Testis (tissue), 3 donors: ENCODE results near the gene NPAS3. TPM values are rescaled to one million over a fixed set of nuclear protein-coding genes. Genes with fewer than 3 reads are reported as not detected.

Experiments used
- DNase-seq: peaks from one replicate; pipeline ENCODE4 v3.0.0-alpha.2; 2019
- H3K27ac ChIP-seq, 2 donors: fragments of 200-600 bp; sonication (generic); one replicate each; pipeline ENCODE4 v1.5.1; 2019
- H3K27me3 ChIP-seq: fragments of 200-600 bp; sonication (generic); one replicate; pipeline ENCODE4 v1.5.1; 2019
- H3K36me3 ChIP-seq: fragments of 200-600 bp; sonication (generic); one replicate; pipeline ENCODE4 v1.5.1; 2017; ENCODE audit warnings: low read depth; ENCODE audit errors: missing control alignments
- H3K4me1 ChIP-seq: fragments of 200-600 bp; sonication (generic); one replicate; pipeline ENCODE4 v1.5.1; 2019
- H3K4me3 ChIP-seq, 2 donors: fragments of 200-600 bp; sonication (generic); one replicate each; pipeline ENCODE4 v1.5.1; 2017 to 2019
- H3K9me3 ChIP-seq: fragments of 200-600 bp; sonication (generic); one replicate; pipeline ENCODE4 v1.5.1; 2017
- POLR2A ChIP-seq: fragments of 450-650 bp; IDR thresholded peaks from one replicate; pipeline ENCODE4 v1.6.1; 2017; ENCODE audit warnings: antibody characterized with exemption, mild to moderate bottlenecking, moderate library complexity
- WGBS, 2 donors: methylation state at CpG; one replicate each; pipeline ENCODE4 v1.1.5; 2018; 5-methylcytosine and 5-hydroxymethylcytosine counted together
- intact Hi-C: fragments of 100-400 bp; cut with DNase I; formaldehyde crosslinking; loops from one replicate; pipeline ENCODE4 v1.15.1; 2023; ENCODE audit warnings: low total_unique reads
- polyA plus RNA-seq: library from polyadenylated mRNA; stranded (reverse); fragments of 350-450 nt; fragmentation: Illumina TruSeq; extraction: RNeasy Lipid Tissue Mini Kit (QIAGEN cat#74804); gene quantifications from one replicate; pipeline ENCODE4 v1.2.3, GENCODE V29; 2014; ENCODE audit warnings: low read depth, low replicate concordance; ENCODE audit not compliant: insufficient read depth
- total RNA-seq, 2 donors: library from RNA; depleted of rRNA; stranded (reverse); fragments of >200 nt; gene quantifications; one replicate each; pipeline ENCODE4 v1.2.3, GENCODE V29; 2016
- TF ChIP-seq, protein P1 (sequence below), 3 experiments: fragments of 450-650 bp in 2 of 3; fragments of 200-600 bp in 1 of 3; sonication (generic) in 1 of 3; IDR thresholded peaks; one replicate each; pipeline ENCODE4 v1.5.1; 2016 to 2019; ENCODE audit warnings: antibody characterized with exemption in 3 of 3, mild to moderate bottlenecking in 2 of 3, moderate library complexity in 1 of 3

NPAS3 gene
- total and polyA plus RNA-seq, 3 donors from 2014 or later, result 1.1 to 3.7 (median 1.8) TPM

DNA sequence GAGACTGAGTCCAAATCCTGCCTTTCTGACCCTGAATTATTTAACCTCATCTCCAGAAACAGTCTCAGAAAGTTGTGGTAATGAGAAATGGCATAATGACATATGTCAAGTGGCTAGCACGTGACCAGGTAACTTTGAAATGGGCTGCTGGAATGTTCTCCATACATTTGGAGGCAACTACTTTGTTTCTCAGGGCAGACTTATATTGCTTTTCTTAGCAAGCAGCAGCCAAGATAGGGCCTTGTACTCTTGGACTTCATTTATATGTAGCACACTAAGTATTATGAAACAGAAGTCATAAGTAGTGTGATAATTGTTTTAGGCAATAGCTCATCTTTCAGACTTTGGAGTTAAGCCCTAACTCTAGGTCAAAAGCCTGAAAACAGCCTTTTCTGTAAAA is 494.7 kb downstream of the NPAS3 start:
- TF ChIP-seq, protein P1, sequence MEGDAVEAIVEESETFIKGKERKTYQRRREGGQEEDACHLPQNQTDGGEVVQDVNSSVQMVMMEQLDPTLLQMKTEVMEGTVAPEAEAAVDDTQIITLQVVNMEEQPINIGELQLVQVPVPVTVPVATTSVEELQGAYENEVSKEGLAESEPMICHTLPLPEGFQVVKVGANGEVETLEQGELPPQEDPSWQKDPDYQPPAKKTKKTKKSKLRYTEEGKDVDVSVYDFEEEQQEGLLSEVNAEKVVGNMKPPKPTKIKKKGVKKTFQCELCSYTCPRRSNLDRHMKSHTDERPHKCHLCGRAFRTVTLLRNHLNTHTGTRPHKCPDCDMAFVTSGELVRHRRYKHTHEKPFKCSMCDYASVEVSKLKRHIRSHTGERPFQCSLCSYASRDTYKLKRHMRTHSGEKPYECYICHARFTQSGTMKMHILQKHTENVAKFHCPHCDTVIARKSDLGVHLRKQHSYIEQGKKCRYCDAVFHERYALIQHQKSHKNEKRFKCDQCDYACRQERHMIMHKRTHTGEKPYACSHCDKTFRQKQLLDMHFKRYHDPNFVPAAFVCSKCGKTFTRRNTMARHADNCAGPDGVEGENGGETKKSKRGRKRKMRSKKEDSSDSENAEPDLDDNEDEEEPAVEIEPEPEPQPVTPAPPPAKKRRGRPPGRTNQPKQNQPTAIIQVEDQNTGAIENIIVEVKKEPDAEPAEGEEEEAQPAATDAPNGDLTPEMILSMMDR (IDR thresholded peaks at IDR 0.05), result no peak
- TF ChIP-seq POLR2A, result no peak
- Histone ChIP-seq H3K9me3 (no peaks in the 10 kb centered on the region), H3K27ac (no peak overlapping the region), H3K4me3 (no peak overlapping the region), H3K36me3 (no peaks in the 10 kb centered on the region), H3K27me3 (no peaks in the 10 kb centered on the region), H3K4me1 (no peaks in the 10 kb centered on the region)
- intact Hi-C loops, result no loop called here
- WGBS, 2 donors, result 87 to 97% methylated on average over 1 of the region's 1 CpG
- DNase-seq, result no peak

DNA sequence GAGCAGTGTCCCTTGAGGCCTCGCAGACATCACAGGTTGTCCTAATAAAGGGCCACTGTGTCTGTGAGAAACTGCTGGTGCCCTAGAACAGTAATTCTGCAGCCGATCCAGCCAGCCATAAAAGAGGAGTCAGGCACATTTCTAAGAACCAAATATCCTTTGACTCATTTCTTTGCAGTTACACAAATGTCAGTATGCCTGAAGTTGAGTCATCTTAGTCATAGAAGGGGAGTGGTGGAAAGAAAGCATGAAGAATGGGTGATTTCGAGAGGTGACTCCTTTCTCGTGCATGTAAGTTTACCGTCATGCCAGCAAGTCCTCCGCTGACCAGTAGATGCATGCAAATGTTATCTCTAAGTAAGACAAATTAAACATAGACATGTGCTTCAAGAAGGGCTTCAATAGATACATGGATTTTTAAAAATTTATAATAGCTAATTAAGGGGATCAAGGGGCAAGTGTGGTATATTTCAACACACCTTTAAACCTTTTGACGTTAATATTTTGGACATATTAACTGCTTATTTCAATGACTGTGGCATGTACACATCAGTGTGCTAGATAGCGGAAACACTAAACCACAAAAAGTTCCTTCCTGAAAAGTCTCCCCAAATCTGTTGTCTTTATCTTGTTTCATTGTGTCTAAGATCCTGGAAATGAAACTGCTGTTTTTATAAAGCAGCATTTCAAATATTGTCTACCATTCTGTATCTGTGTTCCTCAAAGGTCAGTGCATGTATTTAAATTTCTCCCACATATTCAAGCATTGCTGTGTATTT is 497.4 kb downstream of the NPAS3 start:
- H3K9me3 ChIP-seq, result no peaks in the 10 kb centered on the region
- no peak overlapping the region for H3K4me3 ChIP-seq
- H3K4me1 ChIP-seq, result no peaks in the 10 kb centered on the region
- DNase-seq, result no peak
- 92 to 96% methylated on average over 8 of the region's 8 CpGs for WGBS, 2 donors
- no peak overlapping the region for H3K27ac ChIP-seq
- no peaks in the 10 kb centered on the region for H3K27me3 ChIP-seq
- intact Hi-C loops, result no loop called here
- TF ChIP-seq, protein P1 (IDR thresholded peaks at IDR 0.05), result no peak
- no peak for TF ChIP-seq POLR2A
- no peaks in the 10 kb centered on the region for H3K36me3 ChIP-seq

DNA sequence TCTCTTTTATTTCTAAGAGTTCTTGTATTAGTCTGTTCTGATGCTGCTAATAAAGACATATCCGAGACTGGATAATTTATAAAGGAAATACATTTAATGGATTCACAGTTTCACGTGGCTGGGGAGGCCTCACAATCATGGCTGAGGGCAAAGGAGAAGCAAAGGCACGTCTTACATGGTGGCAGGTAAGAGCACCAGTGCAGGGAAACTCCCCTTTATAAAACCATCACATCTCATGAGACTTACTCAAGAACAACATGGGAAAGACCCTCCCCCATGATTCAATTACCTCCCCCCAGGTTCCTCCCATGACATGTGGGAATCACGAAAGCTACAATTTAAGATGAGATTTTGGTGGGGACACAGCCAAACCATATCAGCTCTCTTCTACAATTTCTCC is 503.0 kb downstream of the NPAS3 start:
- WGBS, 2 donors, result 81 to 95% methylated on average over 4 of the region's 4 CpGs
- no peak overlapping the region for H3K4me3 ChIP-seq
- H3K27ac ChIP-seq, result no peak overlapping the region
- H3K27me3 ChIP-seq, result no peaks in the 10 kb centered on the region
- TF ChIP-seq POLR2A, result no peak
- TF ChIP-seq, protein P1 (IDR thresholded peaks at IDR 0.05), result no peak
- no peaks in the 10 kb centered on the region for H3K36me3 ChIP-seq
- H3K4me1 ChIP-seq, result no peaks in the 10 kb centered on the region
- intact Hi-C loops, result no loop called here
- no peak for DNase-seq
- no peaks in the 10 kb centered on the region for H3K9me3 ChIP-seq

DNA sequence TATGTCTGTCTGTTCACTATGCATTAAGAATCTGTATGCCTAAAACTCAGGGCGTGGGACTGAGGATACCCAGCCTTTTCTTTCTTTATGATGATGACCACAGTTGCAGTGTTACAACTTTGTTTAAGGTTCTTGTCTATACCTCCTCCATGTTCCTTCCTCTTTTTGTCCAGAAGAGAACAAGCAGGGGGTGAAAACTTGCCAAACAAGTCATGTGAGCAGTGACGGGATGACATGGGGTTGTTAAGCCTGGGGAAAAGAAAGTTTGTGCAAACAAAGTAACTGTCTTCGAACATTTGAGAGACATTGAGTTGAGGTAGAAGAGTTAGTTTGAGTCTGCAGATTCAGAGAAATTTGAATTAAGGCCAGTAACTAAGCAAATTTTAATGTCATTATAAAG is 505.5 kb downstream of the NPAS3 start:
- H3K36me3 ChIP-seq, result no peaks in the 10 kb centered on the region
- H3K9me3 ChIP-seq, result no peaks in the 10 kb centered on the region
- DNase-seq, result no peak
- no peak for TF ChIP-seq POLR2A
- TF ChIP-seq, protein P1 (IDR thresholded peaks at IDR 0.05), result no peak
- H3K27me3 ChIP-seq, result no peaks in the 10 kb centered on the region
- H3K27ac ChIP-seq, result no peak overlapping the region
- no peaks in the 10 kb centered on the region for H3K4me1 ChIP-seq
- intact Hi-C loops, result no loop called here
- no peak overlapping the region for H3K4me3 ChIP-seq
- WGBS, 2 donors, result 68 to 84% methylated on average over 3 of the region's 3 CpGs

DNA sequence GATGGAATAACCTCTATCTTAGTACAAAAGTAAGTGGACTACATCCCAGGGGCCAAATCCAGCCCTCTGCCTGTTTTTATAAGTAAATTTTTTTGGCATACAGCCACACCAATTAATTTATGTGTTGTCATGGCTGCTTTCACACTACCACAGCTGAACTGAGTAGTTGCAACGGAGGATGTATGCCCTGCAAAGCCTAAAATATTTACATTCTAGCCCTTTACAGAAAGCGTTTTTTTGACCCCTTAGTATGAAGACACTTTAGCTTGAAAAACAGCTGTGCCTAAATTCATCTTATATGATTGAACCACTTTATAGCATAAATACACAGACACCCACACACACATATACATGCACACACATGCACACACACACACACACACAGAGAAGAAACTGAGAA is 510.6 kb downstream of the NPAS3 start:
- no peaks in the 10 kb centered on the region for H3K36me3 ChIP-seq
- no peaks in the 10 kb centered on the region for H3K27me3 ChIP-seq
- no peak overlapping the region for H3K27ac ChIP-seq
- no peak overlapping the region for H3K4me3 ChIP-seq
- H3K9me3 ChIP-seq, result no peaks in the 10 kb centered on the region
- intact Hi-C loops, result no loop called here
- no peaks in the 10 kb centered on the region for H3K4me1 ChIP-seq
- WGBS, 2 donors, result 77 to 78% methylated on average over 2 of the region's 2 CpGs
- TF ChIP-seq, protein P1 (IDR thresholded peaks at IDR 0.05), result no peak
- no peak for TF ChIP-seq POLR2A
- no peak for DNase-seq
